ENCODE measurements around the gene IDH1. TPM values are rescaled to one million over a fixed set of nuclear protein-coding genes. Genes with fewer than 3 reads are reported as not detected.

IDH1 gene
- total and polyA plus RNA-seq, 2 of the 13 experiments (the other 11 are each of a cell fraction or from before 2014, with no cell fraction given): 312 to 1,077 TPM

GRCh38 chr2:208245746-208246145, 9.1 kb downstream of the IDH1 start (continued):
- TF ChIP-seq ZBTB40 (IDR thresholded peaks at IDR 0.05): no peak
- no peak for TF ChIP-seq ZBTB40 (CRISPR knock-in tag; IDR thresholded peaks at IDR 0.05)
- TF ChIP-seq HNRNPUL1 (IDR thresholded peaks at IDR 0.05; ENCODE audit: low read depth, low read length): no peak

- Histone ChIP-seq H3K27ac (ENCODE audit: extremely low read length, insufficient read depth, low read length) (peak overlapping the region; percentile 3), H3K27me3 (ENCODE audit: control insufficient read depth in 1 of 2, insufficient read depth in 2 of 2, low read length in 2 of 2) (no peaks in the 10 kb centered on the region), H3K9ac (ENCODE audit: insufficient read depth, low read depth, low read length) (no peak overlapping the region), H3K4me1 (ENCODE audit: insufficient read depth, low read length) (peaks cover 50% of the 10 kb centered on the region), H4K20me1 (ENCODE audit: insufficient read depth, low read length) (no peaks in the 10 kb centered on the region), H2AFZ (ENCODE audit: low read length) (no peak overlapping the region), H3K36me3 (replicated peaks in 1 of 2; ENCODE audit: control insufficient read depth in 1 of 2, insufficient read depth in 2 of 2, low read length in 2 of 2) (peaks cover 32 to 88% of the 10 kb centered on the region in 2 experiments), H3K79me2 (ENCODE audit: insufficient read depth, low read length) (peaks cover 2% of the 10 kb centered on the region), H3K4me2 (ENCODE audit: low read depth, low read length) (no peak overlapping the region), H3K9me3 (ENCODE audit: low read length) (no peaks in the 10 kb centered on the region), H3K4me3 (replicated peaks in 1 of 3; ENCODE audit: insufficient read depth in 1 of 3, low read depth in 2 of 3, low read length in 3 of 3) (no peak overlapping the region)
- FAIRE-seq (no peak), ATAC-seq (no peak), DNase-seq (ENCODE audit: low spot score) (no peak)
- intact Hi-C loops (cut with micrococcal nuclease; ENCODE audit: unreplicated experiment) (no loop called here), in situ Hi-C loops (cut with HindIII; ENCODE audit: extremely low pct_ligation_motif_present, low pct_unique_long_range_greater_than_20kb) (no loop called here)
- POLR2A ChIA-PET: interaction anchor here (2.0 kb wide), 1 partner anchor 10 kb away, joined by 11 read pairs; the partner anchor contains the start of gene IDH1
- no TSS peak for BruUV-seq (replicated peaks)
- CTCF ChIA-PET (ENCODE audit: low intra/inter-chr PET ratio, low total read pairs): no interaction called here
- no peak for TF ChIP-seq ZSCAN21 (CRISPR knock-in tag; IDR thresholded peaks at IDR 0.05; ENCODE audit: borderline replicate concordance)
- TF ChIP-seq MYC (CRISPR knock-in tag; IDR thresholded peaks at IDR 0.05; ENCODE audit: borderline replicate concordance): no peak
- TF ChIP-seq RFX3 (CRISPR knock-in tag; IDR thresholded peaks at IDR 0.05): no peak
- TF ChIP-seq MXD1 (CRISPR knock-in tag; IDR thresholded peaks at IDR 0.05): no peak
- TF ChIP-seq DMTF1 (CRISPR knock-in tag; IDR thresholded peaks at IDR 0.05): no peak
- no peak for TF ChIP-seq ZSCAN9 (CRISPR knock-in tag; IDR thresholded peaks at IDR 0.05; ENCODE audit: borderline replicate concordance)
- TF ChIP-seq PAX8 (CRISPR knock-in tag; IDR thresholded peaks at IDR 0.05; ENCODE audit: borderline replicate concordance): no peak
- no peak for TF ChIP-seq FOXM1 (CRISPR knock-in tag; IDR thresholded peaks at IDR 0.05)
- TF ChIP-seq IKZF4 (CRISPR knock-in tag; IDR thresholded peaks at IDR 0.05; ENCODE audit: borderline replicate concordance, low read depth, not compliant biosample characterization): no peak
- no peak for TF ChIP-seq HNF4A (CRISPR knock-in tag; IDR thresholded peaks at IDR 0.05)
Observed at GRCh38 chr2:208244422-208244821, 10.4 kb downstream of the IDH1 start.
